ENCODE results near the gene DTNB. TPM values are rescaled to one million over a fixed set of nuclear protein-coding genes. Genes with fewer than 3 reads are reported as not detected.

Gene DTNB
- total and polyA plus RNA-seq, 2 donors (not counting 1 experiment from before 2014, with no cell fraction given): 25.7 to 37.3 TPM

DNA sequence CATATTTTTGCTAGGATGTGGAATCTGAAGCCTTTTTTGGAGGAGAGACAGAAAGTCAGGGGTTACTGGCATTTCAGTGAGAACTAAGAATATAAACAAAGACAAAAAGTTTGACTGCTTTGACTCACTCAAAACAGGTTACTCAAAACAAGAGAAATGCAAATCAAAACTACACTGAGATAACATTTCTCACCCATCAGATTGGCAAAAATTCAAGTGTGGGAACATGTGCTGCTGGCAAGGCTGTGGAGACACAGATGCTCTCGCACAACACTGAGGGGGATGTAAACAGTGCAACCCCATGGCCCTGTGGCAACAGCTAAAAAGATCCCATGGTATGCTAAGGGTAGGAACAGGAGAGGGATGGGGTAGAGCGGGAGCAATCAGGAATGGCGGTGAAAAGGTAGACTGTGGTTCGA, 86.6 kb downstream of the DTNB start:
- no peaks in the 10 kb centered on the region for H4K20me1 ChIP-seq (ENCODE audit: control insufficient read depth, insufficient read depth, low read length, poor library complexity, severe bottlenecking)
- Mint-ChIP-seq H3K27ac (peak overlapping the region; percentile 2), H3K27me3 (no peaks in the 10 kb centered on the region), H3K4me1 (peaks cover 18% of the 10 kb centered on the region), H3K9me3 (ENCODE audit: insufficient read depth) (no peaks in the 10 kb centered on the region), H3K4me3 (no peak overlapping the region)
- no peaks in the 10 kb centered on the region for H3K79me2 ChIP-seq (ENCODE audit: control insufficient read depth, insufficient read depth, low read length)
- no peak overlapping the region for H3K4me2 ChIP-seq (replicated peaks; ENCODE audit: low read depth, low read length, poor library complexity, severe bottlenecking)
- DNase-seq (no peak), ATAC-seq (ENCODE audit: low read depth) (no peak)
- ChIA-PET CTCF (no interaction called here), POLR2A (no interaction called here)
- peaks cover 11 to 13% of the 10 kb centered on the region in 2 donors for H3K4me1 ChIP-seq (ENCODE audit: control insufficient read depth in 2 of 2, insufficient read depth in 2 of 2, low read length in 2 of 2)
- no peaks in the 10 kb centered on the region for H3K27me3 ChIP-seq (replicated peaks in 1 of 4; ENCODE audit: control extremely low read depth in 1 of 4, control insufficient read depth in 3 of 4, insufficient read depth in 4 of 4, low read length in 3 of 4)
- H3K9me3 ChIP-seq (ENCODE audit: control extremely low read depth in 1 of 3, control insufficient read depth in 2 of 3, insufficient read depth in 1 of 3, low read length in 2 of 3): no peaks in the 10 kb centered on the region
- intact Hi-C loops (cut with micrococcal nuclease): no loop called here
- no peaks in the 10 kb centered on the region for H3K36me3 ChIP-seq (replicated peaks in 1 of 2; ENCODE audit: control extremely low read depth in 1 of 2, control insufficient read depth in 1 of 2, extremely low read depth in 1 of 2, insufficient read depth in 2 of 2, low read length in 1 of 2)
- H3K9ac ChIP-seq (ENCODE audit: low read length): no peak overlapping the region
- H3K4me3 ChIP-seq (ENCODE audit: control extremely low read depth in 1 of 5, extremely low read depth in 1 of 5, insufficient read depth in 1 of 5, low read depth in 2 of 5, low read length in 4 of 5): no peak overlapping the region
- H3K27ac ChIP-seq (ENCODE audit: low read length in 2 of 2): no peak overlapping the region
- TF ChIP-seq EZH2 (IDR thresholded peaks at IDR 0.05; ENCODE audit: borderline replicate concordance, insufficient read depth, low read depth, low read length, poor library complexity, severe bottlenecking) (no peak), CTCF (IDR thresholded peaks at IDR 0.05) (no peak)
- 90% methylated on average over 4 of the region's 4 CpGs for WGBS (ENCODE audit: insufficient coverage)
- H2AFZ ChIP-seq (ENCODE audit: insufficient read depth, low read depth, low read length, poor library complexity, severe bottlenecking): no peak overlapping the region

- Histone ChIP-seq H4K20me1 (ENCODE audit: control insufficient read depth, insufficient read depth, low read length, poor library complexity, severe bottlenecking) (no peaks in the 10 kb centered on the region), H3K36me3 (replicated peaks in 1 of 2; ENCODE audit: control extremely low read depth in 1 of 2, control insufficient read depth in 1 of 2, extremely low read depth in 1 of 2, insufficient read depth in 2 of 2, low read length in 1 of 2) (no peaks in the 10 kb centered on the region), H3K79me2 (ENCODE audit: control insufficient read depth, insufficient read depth, low read length) (no peaks in the 10 kb centered on the region), H3K27me3 (replicated peaks in 1 of 4; ENCODE audit: control extremely low read depth in 1 of 4, control insufficient read depth in 3 of 4, insufficient read depth in 4 of 4, low read length in 3 of 4) (no peaks in the 10 kb centered on the region), H3K9me3 (ENCODE audit: control extremely low read depth in 1 of 3, control insufficient read depth in 2 of 3, insufficient read depth in 1 of 3, low read length in 2 of 3) (no peaks in the 10 kb centered on the region), H3K9ac (ENCODE audit: low read length) (no peak overlapping the region), H3K27ac (ENCODE audit: low read length in 2 of 2) (no peak overlapping the region), H3K4me3 (ENCODE audit: control extremely low read depth in 1 of 5, extremely low read depth in 1 of 5, insufficient read depth in 1 of 5, low read depth in 2 of 5, low read length in 4 of 5) (no peak overlapping the region), H3K4me2 (replicated peaks; ENCODE audit: low read depth, low read length, poor library complexity, severe bottlenecking) (no peak overlapping the region), H2AFZ (ENCODE audit: insufficient read depth, low read depth, low read length, poor library complexity, severe bottlenecking) (no peak overlapping the region), H3K4me1 (ENCODE audit: control insufficient read depth in 2 of 2, insufficient read depth in 2 of 2, low read length in 2 of 2) (peaks cover 13 to 16% of the 10 kb centered on the region in 2 donors)
- intact Hi-C loops (cut with micrococcal nuclease): no loop called here
- DNase-seq: no peak
- ChIA-PET CTCF (interaction anchor here (0.7 kb wide), 1 partner anchor 23 kb away, joined by 3 read pairs; no protein-coding TSS in a partner anchor), POLR2A (no interaction called here)
- Mint-ChIP-seq H3K27ac (no peak overlapping the region), H3K27me3 (no peaks in the 10 kb centered on the region), H3K4me3 (no peak overlapping the region), H3K4me1 (peaks cover 21% of the 10 kb centered on the region), H3K9me3 (ENCODE audit: insufficient read depth) (no peaks in the 10 kb centered on the region)
- ATAC-seq (ENCODE audit: low read depth): no peak
- no peak for TF ChIP-seq CTCF (IDR thresholded peaks at IDR 0.05)
- TF ChIP-seq EZH2 (IDR thresholded peaks at IDR 0.05; ENCODE audit: borderline replicate concordance, insufficient read depth, low read depth, low read length, poor library complexity, severe bottlenecking): no peak
- 100% methylated on average over 1 of the region's 3 CpGs for WGBS (ENCODE audit: insufficient coverage)
Measured at GRCh38 chr2:25585189-25585588, 88.2 kb downstream of the DTNB start.

All from B cell (primary cell).